Body of pancreas (tissue), 4 donors: ENCODE data around the gene C1orf198.

Experiments used
- POLR2A ChIP-seq, 3 donors: fragments of 450-650 bp; IDR thresholded peaks; one replicate each; pipeline ENCODE4 v1.6.1; 2016; ENCODE audit warnings: antibody characterized with exemption in 3 of 3, mild to moderate bottlenecking in 2 of 3
- TF ChIP-seq, protein P1 (sequence below), 7 experiments: fragments of 450-650 bp in 4 of 7; fragments of 200-600 bp in 3 of 7; sonication (generic) in 3 of 7; IDR thresholded peaks; one replicate each; pipeline ENCODE4 v1.5.1; 2016 to 2019; ENCODE audit warnings: antibody characterized with exemption in 7 of 7

GRCh38 chr1:230877146-230877923 lies 9.0 kb upstream of the C1orf198 start:
- TF ChIP-seq, protein P1, sequence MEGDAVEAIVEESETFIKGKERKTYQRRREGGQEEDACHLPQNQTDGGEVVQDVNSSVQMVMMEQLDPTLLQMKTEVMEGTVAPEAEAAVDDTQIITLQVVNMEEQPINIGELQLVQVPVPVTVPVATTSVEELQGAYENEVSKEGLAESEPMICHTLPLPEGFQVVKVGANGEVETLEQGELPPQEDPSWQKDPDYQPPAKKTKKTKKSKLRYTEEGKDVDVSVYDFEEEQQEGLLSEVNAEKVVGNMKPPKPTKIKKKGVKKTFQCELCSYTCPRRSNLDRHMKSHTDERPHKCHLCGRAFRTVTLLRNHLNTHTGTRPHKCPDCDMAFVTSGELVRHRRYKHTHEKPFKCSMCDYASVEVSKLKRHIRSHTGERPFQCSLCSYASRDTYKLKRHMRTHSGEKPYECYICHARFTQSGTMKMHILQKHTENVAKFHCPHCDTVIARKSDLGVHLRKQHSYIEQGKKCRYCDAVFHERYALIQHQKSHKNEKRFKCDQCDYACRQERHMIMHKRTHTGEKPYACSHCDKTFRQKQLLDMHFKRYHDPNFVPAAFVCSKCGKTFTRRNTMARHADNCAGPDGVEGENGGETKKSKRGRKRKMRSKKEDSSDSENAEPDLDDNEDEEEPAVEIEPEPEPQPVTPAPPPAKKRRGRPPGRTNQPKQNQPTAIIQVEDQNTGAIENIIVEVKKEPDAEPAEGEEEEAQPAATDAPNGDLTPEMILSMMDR (IDR thresholded peaks at IDR 0.05) = no peak
- TF ChIP-seq POLR2A (IDR thresholded peaks at IDR 0.05) = no peak
